Esophagus squamous epithelium (tissue), 5 donors: ENCODE measurements around the gene SACM1L. TPM values are rescaled to one million over a fixed set of nuclear protein-coding genes. Genes with fewer than 3 reads are reported as not detected.

Experiments
- DNase-seq: peaks from one replicate; lab custom pipeline; 2025; lab: John Stamatoyannopoulos, UW
- H3K27ac ChIP-seq, 4 donors: fragments of 200-600 bp; sonication (generic); one replicate each; pipeline ENCODE4 v1.5.1; 2016 to 2019; ENCODE audit warnings: mild to moderate bottlenecking in 1 of 4
- H3K27me3 ChIP-seq, 4 donors: fragments of 200-600 bp; sonication (generic); 1 replicate in 3 of 4; 2 replicates in 1 of 4; pipeline versions ENCODE4 v1.5.1 to v1.6.0; 2017 to 2021; ENCODE audit warnings: antibody characterized with exemption in 1 of 4
- H3K36me3 ChIP-seq, 3 donors: fragments of 200-600 bp; sonication (generic); one replicate each; pipeline ENCODE4 v1.5.1; 2016 to 2019
- H3K4me1 ChIP-seq, 3 donors: fragments of 200-600 bp; sonication (generic); one replicate each; pipeline ENCODE4 v1.5.1; 2017 to 2019
- H3K4me3 ChIP-seq, 4 donors: fragments of 200-600 bp; sonication (generic); 1 replicate in 3 of 4; 2 replicates in 1 of 4; pipeline ENCODE4 v1.5.1; 2016 to 2019; ENCODE audit warnings: mild to moderate bottlenecking in 2 of 4, moderate library complexity in 1 of 4
- H3K9me3 ChIP-seq, 3 donors: fragments of 200-600 bp; sonication (generic); one replicate each; pipeline ENCODE4 v1.5.1; 2016 to 2019
- CTCF ChIP-seq, 6 experiments: fragments of 450-650 bp in 4 of 6; fragments of 200-600 bp in 2 of 6; sonication (generic) in 2 of 6; IDR thresholded peaks; one replicate each; pipeline ENCODE4 v1.5.1; 2016 to 2019; ENCODE audit warnings: antibody characterized with exemption in 6 of 6, mild to moderate bottlenecking in 4 of 6, moderate library complexity in 4 of 6
- POLR2A ChIP-seq, 4 donors: fragments of 450-650 bp; IDR thresholded peaks; one replicate each; pipeline ENCODE4 v1.6.1; 2017; ENCODE audit warnings: antibody characterized with exemption in 4 of 4, mild to moderate bottlenecking in 4 of 4, moderate library complexity in 3 of 4
- WGBS, 2 donors: methylation state at CpG; one replicate each; pipeline ENCODE4 v1.1.5; 2018; 5-methylcytosine and 5-hydroxymethylcytosine counted together
- intact Hi-C: fragments of 100-400 bp; cut with DNase I; formaldehyde crosslinking; loops from one replicate; pipeline ENCODE4 v1.15.0; 2022
- total RNA-seq, 4 donors: library from RNA; depleted of rRNA; stranded (reverse); fragments of >200 nt; gene quantifications; one replicate each; pipeline ENCODE4 v1.1.0, GENCODE V29; 2016
- donor health status: DM: yes; HTN: yes; CAD: no.

Gene SACM1L
- total RNA-seq, 4 donors from 2014 or later = 22.7 to 42.2 (median 27.2) TPM

- no peak for DNase-seq
- no peak for TF ChIP-seq POLR2A (IDR thresholded peaks at IDR 0.05)
- no peak for TF ChIP-seq CTCF (IDR thresholded peaks at IDR 0.05)
- intact Hi-C loops = no loop called here
- Histone ChIP-seq H3K4me1 (peaks cover 0 to 12% (median 0%) of the 10 kb centered on the region in 3 donors), H3K4me3 (no peak overlapping the region), H3K9me3 (no peaks in the 10 kb centered on the region), H3K27me3 (no peaks in the 10 kb centered on the region), H3K36me3 (peaks cover 0 to 73% (median 0%) of the 10 kb centered on the region in 3 donors), H3K27ac (no peak overlapping the region)
- 87 to 93% methylated on average over 3 of the region's 3 CpGs for WGBS, 2 donors
Measured at GRCh38 chr3:45724911-45725310, 35.7 kb downstream of the SACM1L start.

- no peaks in the 10 kb centered on the region for H3K27me3 ChIP-seq
- WGBS, 2 donors = 77 to 100% methylated on average over 2 of the region's 2 CpGs
- no peak overlapping the region for H3K27ac ChIP-seq
- H3K4me3 ChIP-seq = no peak overlapping the region
- no peaks in the 10 kb centered on the region for H3K9me3 ChIP-seq
- DNase-seq = no peak
- intact Hi-C loops = no loop called here
- peaks cover 8 to 82% (median 9%) of the 10 kb centered on the region in 3 donors for H3K36me3 ChIP-seq
- TF ChIP-seq POLR2A (IDR thresholded peaks at IDR 0.05) (no peak), CTCF (IDR thresholded peaks at IDR 0.05) (no peak)
- H3K4me1 ChIP-seq = peaks cover 0 to 9% (median 0%) of the 10 kb centered on the region in 3 donors
Measured at GRCh38 chr3:45729614-45730013, 40.4 kb downstream of the SACM1L start.

- H3K36me3 ChIP-seq = peaks cover 9 to 86% (median 13%) of the 10 kb centered on the region in 3 donors
- intact Hi-C loops = no loop called here
- 81 to 83% methylated on average over 4 of the region's 4 CpGs for WGBS, 2 donors
Measured at GRCh38 chr3:45730409-45731154, 41.4 kb downstream of the SACM1L start.

GRCh38 chr3:45736707-45737106 lies 47.5 kb downstream of the SACM1L start:
- no peak overlapping the region for H3K4me3 ChIP-seq
- H3K27me3 ChIP-seq = no peaks in the 10 kb centered on the region
- H3K27ac ChIP-seq = no peak overlapping the region
- H3K9me3 ChIP-seq = no peaks in the 10 kb centered on the region
- TF ChIP-seq CTCF (IDR thresholded peaks at IDR 0.05) (no peak), POLR2A (IDR thresholded peaks at IDR 0.05) (no peak)
- intact Hi-C loops = no loop called here
- H3K4me1 ChIP-seq = no peaks in the 10 kb centered on the region
- peaks cover 15 to 100% (median 26%) of the 10 kb centered on the region in 3 donors for H3K36me3 ChIP-seq
- DNase-seq = no peak

More at GRCh38 chr3:45730409-45731154, 41.4 kb downstream of the SACM1L start:
- TF ChIP-seq CTCF (IDR thresholded peaks at IDR 0.05) = no peak
- TF ChIP-seq POLR2A (IDR thresholded peaks at IDR 0.05) = no peak
- Histone ChIP-seq H3K4me1 (peaks cover 0 to 9% (median 0%) of the 10 kb centered on the region in 3 donors), H3K4me3 (no peak overlapping the region), H3K27ac (no peak overlapping the region), H3K9me3 (no peaks in the 10 kb centered on the region), H3K27me3 (no peaks in the 10 kb centered on the region)
- DNase-seq = no peak

- Histone ChIP-seq H3K36me3 (peaks cover 15 to 100% (median 22%) of the 10 kb centered on the region in 3 donors), H3K27ac (no peak overlapping the region), H3K27me3 (no peaks in the 10 kb centered on the region), H3K4me3 (no peak overlapping the region), H3K9me3 (no peaks in the 10 kb centered on the region), H3K4me1 (no peaks in the 10 kb centered on the region)
- no peak for DNase-seq
- intact Hi-C loops = no loop called here
- WGBS, 2 donors = 90 to 96% methylated on average over 2 of the region's 2 CpGs
- TF ChIP-seq POLR2A (IDR thresholded peaks at IDR 0.05) (no peak), CTCF (IDR thresholded peaks at IDR 0.05) (no peak)
Measured at GRCh38 chr3:45737234-45737633, 48.0 kb downstream of the SACM1L start.
